ENCODE results near the gene FCHO1. TPM values are rescaled to one million over a fixed set of nuclear protein-coding genes. Genes with fewer than 3 reads are reported as not detected.
A peak's percentile ranks its signal among the peaks of the same experiment; 100 is the strongest.

The FCHO1 gene
- total RNA-seq, 2 experiments from 2014 or later, result 85.6 to 107 TPM

DNA sequence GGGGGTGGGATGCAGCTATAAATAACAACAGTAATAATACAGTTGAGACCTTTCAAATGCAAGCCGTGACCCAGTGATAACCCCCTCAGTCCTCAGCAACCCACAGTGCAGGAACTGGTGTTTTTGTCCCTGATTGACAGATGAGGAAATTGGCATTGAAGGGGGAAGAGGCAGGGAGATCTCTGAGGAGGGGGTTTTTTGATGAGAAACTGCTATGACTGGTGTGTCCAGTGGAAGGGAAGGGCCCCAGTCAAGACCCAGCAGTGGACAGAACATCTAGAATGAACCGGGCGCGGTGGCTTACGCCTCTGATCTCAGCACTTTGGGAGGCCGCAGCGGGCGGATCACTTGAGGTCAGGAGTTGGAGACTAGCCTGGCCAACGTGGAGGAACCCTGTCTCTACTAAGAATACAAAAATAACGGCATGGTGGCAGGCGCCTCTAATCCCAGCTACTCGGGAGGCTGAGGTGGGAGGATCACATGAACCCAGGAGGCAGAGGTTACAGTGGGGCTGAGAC lies 30.1 kb upstream of the FCHO1 start:
- ChIA-PET POLR2A (interaction anchor here (0.6 to 1.2 kb wide), 2 partner anchors 14 to 16 kb away, joined by 3 to 4 read pairs; no protein-coding TSS in a partner anchor), CTCF (ENCODE audit: unreplicated experiment) (interaction anchor here (1.0 to 1.4 kb wide), 2 partner anchors 33 to 45 kb away, joined by 3 to 8 read pairs; no protein-coding TSS in a partner anchor)
- H3K27ac ChIP-seq (ENCODE audit: low read depth, low read length, poor library complexity, severe bottlenecking), result no peak overlapping the region
- H3K9me3 ChIP-seq (ENCODE audit: low read length), result no peaks in the 10 kb centered on the region
- H3K36me3 ChIP-seq (ENCODE audit: insufficient read depth, low read length), result peaks cover 38% of the 10 kb centered on the region; the same call in 1 of the 2 replicates
- peaks cover 33% of the 10 kb centered on the region for H3K4me1 ChIP-seq (ENCODE audit: insufficient read depth, low read length, poor library complexity, severe bottlenecking)
- peak overlapping the region; percentile 99 for H3K4me2 ChIP-seq (ENCODE audit: low read length)
- H3K4me3 ChIP-seq (ENCODE audit: low read depth, low read length, poor library complexity, severe bottlenecking), result peak overlapping the region; percentile 95
- H4K20me1 ChIP-seq (ENCODE audit: insufficient read depth, low read length), result peaks cover 5% of the 10 kb centered on the region; the same call in 1 of the 2 replicates
- no peak for DNase-seq (ENCODE audit: low spot score)
- intact Hi-C loops (cut with micrococcal nuclease; ENCODE audit: unreplicated experiment), result no loop called here
- no peak overlapping the region for H2AFZ ChIP-seq (ENCODE audit: low read length)
- H3K9me2 ChIP-seq (ENCODE audit: insufficient read depth, low read length), result no peaks in the 10 kb centered on the region
- H3K79me2 ChIP-seq (ENCODE audit: insufficient read depth, low read depth, low read length), result peaks cover 17% of the 10 kb centered on the region
- BruUV-seq (replicated peaks), result no TSS peak
- no peak for TF ChIP-seq CTCF (conservative IDR thresholded peaks at IDR 0.05; ENCODE audit: low read length)
- no peak for TF ChIP-seq EZH2phosphoT487 (IDR thresholded peaks at IDR 0.05; ENCODE audit: borderline replicate concordance, low read depth, low read length)

GRCh38 chr19:17721821-17722220 lies 29.5 kb upstream of the FCHO1 start:
- CTCF ChIA-PET (ENCODE audit: unreplicated experiment), result interaction anchor here (1.4 to 1.6 kb wide), 2 partner anchors 33 to 45 kb away, joined by 5 to 8 read pairs; no protein-coding TSS in a partner anchor
- peaks cover 5% of the 10 kb centered on the region; the same call in 1 of the 2 replicates for H4K20me1 ChIP-seq (ENCODE audit: insufficient read depth, low read length)
- TF ChIP-seq CTCF (conservative IDR thresholded peaks at IDR 0.05; ENCODE audit: low read length), result no peak
- TF ChIP-seq EZH2phosphoT487 (IDR thresholded peaks at IDR 0.05; ENCODE audit: borderline replicate concordance, low read depth, low read length), result no peak
- no peak overlapping the region for H2AFZ ChIP-seq (ENCODE audit: low read length)
- no peak for DNase-seq (ENCODE audit: low spot score)
- peak overlapping the region; percentile 99; the same call in 1 of the 2 replicates for H3K4me2 ChIP-seq (ENCODE audit: low read length)
- peaks cover 17% of the 10 kb centered on the region for H3K79me2 ChIP-seq (ENCODE audit: insufficient read depth, low read depth, low read length)
- H3K27ac ChIP-seq (ENCODE audit: low read depth, low read length, poor library complexity, severe bottlenecking), result no peak overlapping the region
- H3K36me3 ChIP-seq (ENCODE audit: insufficient read depth, low read length), result peaks cover 45% of the 10 kb centered on the region
- peaks cover 33% of the 10 kb centered on the region for H3K4me1 ChIP-seq (ENCODE audit: insufficient read depth, low read length, poor library complexity, severe bottlenecking)
- no TSS peak for BruUV-seq (replicated peaks)
- H3K9me2 ChIP-seq (ENCODE audit: insufficient read depth, low read length), result no peaks in the 10 kb centered on the region
- POLR2A ChIA-PET, result interaction anchor here (1.1 kb wide), 1 partner anchor 17 kb away, joined by 3 read pairs; no protein-coding TSS in a partner anchor
- H3K4me3 ChIP-seq (ENCODE audit: low read depth, low read length, poor library complexity, severe bottlenecking), result no peak overlapping the region
- H3K9me3 ChIP-seq (ENCODE audit: low read length), result no peaks in the 10 kb centered on the region
- intact Hi-C loops (cut with micrococcal nuclease; ENCODE audit: unreplicated experiment), result no loop called here

- no TSS peak for BruUV-seq (replicated peaks)
- TF ChIP-seq EZH2phosphoT487 (IDR thresholded peaks at IDR 0.05; ENCODE audit: borderline replicate concordance, low read depth, low read length) (no peak), CTCF (conservative IDR thresholded peaks at IDR 0.05; ENCODE audit: low read length) (no peak)
- Histone ChIP-seq H3K9me2 (ENCODE audit: insufficient read depth, low read length) (no peaks in the 10 kb centered on the region), H3K27ac (ENCODE audit: low read depth, low read length, poor library complexity, severe bottlenecking) (no peak overlapping the region), H3K4me3 (ENCODE audit: low read depth, low read length, poor library complexity, severe bottlenecking) (no peak overlapping the region), H3K9me3 (ENCODE audit: low read length) (no peaks in the 10 kb centered on the region), H3K36me3 (ENCODE audit: insufficient read depth, low read length) (peaks cover 54% of the 10 kb centered on the region), H3K4me2 (ENCODE audit: low read length) (no peak overlapping the region), H3K79me2 (ENCODE audit: insufficient read depth, low read depth, low read length) (peaks cover 17% of the 10 kb centered on the region), H3K4me1 (ENCODE audit: insufficient read depth, low read length, poor library complexity, severe bottlenecking) (peaks cover 28% of the 10 kb centered on the region), H2AFZ (ENCODE audit: low read length) (no peak overlapping the region), H4K20me1 (ENCODE audit: insufficient read depth, low read length) (peaks cover 5% of the 10 kb centered on the region; the same call in 1 of the 2 replicates)
- no peak for DNase-seq (ENCODE audit: low spot score)
- intact Hi-C loops (cut with micrococcal nuclease; ENCODE audit: unreplicated experiment), result no loop called here
- POLR2A ChIA-PET, result interaction anchor here (1.1 kb wide), 1 partner anchor 16 kb away, joined by 3 read pairs; no protein-coding TSS in a partner anchor
- CTCF ChIA-PET (ENCODE audit: unreplicated experiment), result interaction anchor here (0.6 to 1.6 kb wide), 3 partner anchors 32 to 1417 kb away, joined by 3 to 5 read pairs (median 3); no protein-coding TSS in a partner anchor
These were observed 28.5 kb upstream of the FCHO1 start for GRCh38 chr19:17722655-17723240.

Data from OCI-LY7 (cell line).